PC-3 (cell line): ENCODE results near the gene NRXN2.

Experiments used
- EZH2 ChIP-seq: fragments of 300-600 bp; sonication (generic); IDR thresholded peaks from one replicate; pipeline ENCODE4 v1.6.1; 2017; ENCODE audit warnings: antibody characterized with exemption, mild to moderate bottlenecking, low read length; ENCODE audit not compliant: unreplicated experiment
- TF ChIP-seq, protein P1 (sequence below): fragments of 300-600 bp; sonication (generic); conservative IDR thresholded peaks from 2 replicates; pipeline ENCODE4 v1.5.1; 2017; ENCODE audit warnings: antibody characterized with exemption, low read depth, mild to moderate bottlenecking, low read length

DNA sequence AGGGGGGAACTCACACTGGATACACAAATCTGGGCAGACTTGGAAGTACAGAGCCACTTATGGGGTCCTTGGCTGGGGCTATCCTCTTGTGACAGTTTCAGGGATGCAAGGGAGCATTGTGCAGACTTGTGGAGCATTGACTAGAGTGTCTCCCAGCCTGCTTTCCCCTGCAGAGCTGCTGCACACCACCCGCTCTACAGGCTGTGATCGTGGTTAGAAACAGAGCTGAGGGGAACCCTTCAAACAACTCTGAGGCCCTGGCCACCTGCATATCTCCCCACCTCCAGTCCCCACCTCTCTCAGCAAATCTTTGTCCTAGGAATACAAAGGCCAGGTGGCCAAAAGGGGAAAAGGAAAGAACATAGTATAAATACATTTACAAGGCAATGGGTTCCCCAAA is 64.7 kb downstream of the NRXN2 start:
- TF ChIP-seq, protein P1, sequence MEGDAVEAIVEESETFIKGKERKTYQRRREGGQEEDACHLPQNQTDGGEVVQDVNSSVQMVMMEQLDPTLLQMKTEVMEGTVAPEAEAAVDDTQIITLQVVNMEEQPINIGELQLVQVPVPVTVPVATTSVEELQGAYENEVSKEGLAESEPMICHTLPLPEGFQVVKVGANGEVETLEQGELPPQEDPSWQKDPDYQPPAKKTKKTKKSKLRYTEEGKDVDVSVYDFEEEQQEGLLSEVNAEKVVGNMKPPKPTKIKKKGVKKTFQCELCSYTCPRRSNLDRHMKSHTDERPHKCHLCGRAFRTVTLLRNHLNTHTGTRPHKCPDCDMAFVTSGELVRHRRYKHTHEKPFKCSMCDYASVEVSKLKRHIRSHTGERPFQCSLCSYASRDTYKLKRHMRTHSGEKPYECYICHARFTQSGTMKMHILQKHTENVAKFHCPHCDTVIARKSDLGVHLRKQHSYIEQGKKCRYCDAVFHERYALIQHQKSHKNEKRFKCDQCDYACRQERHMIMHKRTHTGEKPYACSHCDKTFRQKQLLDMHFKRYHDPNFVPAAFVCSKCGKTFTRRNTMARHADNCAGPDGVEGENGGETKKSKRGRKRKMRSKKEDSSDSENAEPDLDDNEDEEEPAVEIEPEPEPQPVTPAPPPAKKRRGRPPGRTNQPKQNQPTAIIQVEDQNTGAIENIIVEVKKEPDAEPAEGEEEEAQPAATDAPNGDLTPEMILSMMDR: no peak
- no peak for TF ChIP-seq EZH2
